GM12878 (cell line): ENCODE results near the gene TMEM163.

Experiments used
- CTCF ChIP-seq, 3 experiments: IDR thresholded peaks in 2 of 3; conservative IDR thresholded peaks in 1 of 3; 2 replicates each; pipeline ENCODE4 v1.5.1; 2011; ENCODE audit warnings: low read depth in 3 of 3, low read length in 3 of 3, mild to moderate bottlenecking in 3 of 3, control low read depth in 2 of 3, moderate library complexity in 2 of 3, inconsistent platforms in 1 of 3, mixed read lengths in 1 of 3; ENCODE audit not compliant: control insufficient read depth in 2 of 3, insufficient read depth in 1 of 3; ENCODE audit errors: extremely low read depth in 1 of 3
- EZH2 ChIP-seq: IDR thresholded peaks from 2 replicates; pipeline ENCODE4 v1.6.1; 2012; ENCODE audit warnings: low read depth, mild to moderate bottlenecking, control low read depth, inconsistent platforms, low read length, borderline replicate concordance; ENCODE audit not compliant: control insufficient read depth
- FOXK2 ChIP-seq: fragments of 450-650 bp; IDR thresholded peaks from 2 replicates; pipeline ENCODE4 v1.6.1; 2017; ENCODE audit warnings: mild to moderate bottlenecking, moderate library complexity
- IRF3 ChIP-seq: fragments of 450-650 bp; IDR thresholded peaks from 2 replicates; pipeline ENCODE4 v1.6.1; 2014; ENCODE audit warnings: mild to moderate bottlenecking
- PBX3 ChIP-seq: IDR thresholded peaks from 2 replicates; pipeline ENCODE4 v1.6.1; 2011; ENCODE audit warnings: mild to moderate bottlenecking, low read depth, low read length, moderate library complexity; ENCODE audit not compliant: insufficient replicate concordance
- PRDM15 ChIP-seq: fragments of 450-650 bp; formaldehyde crosslinking; IDR thresholded peaks from 2 replicates; pipeline ENCODE4 v1.4.0; 2020; ENCODE audit warnings: mild to moderate bottlenecking, moderate library complexity
- TAF1 ChIP-seq: IDR thresholded peaks from 2 replicates; pipeline ENCODE4 v1.6.1; 2011; ENCODE audit warnings: mild to moderate bottlenecking, low read depth, low read length, borderline replicate concordance
- TCF7 ChIP-seq: IDR thresholded peaks from 2 replicates; pipeline ENCODE4 v1.6.1; 2014; ENCODE audit warnings: antibody characterized with exemption, borderline replicate concordance
- USF1 ChIP-seq: IDR thresholded peaks from 2 replicates; pipeline ENCODE4 v1.6.1; 2011; ENCODE audit warnings: borderline replicate concordance, low read depth, mild to moderate bottlenecking, moderate library complexity, mixed read lengths, low read length; ENCODE audit not compliant: insufficient read depth; ENCODE audit errors: extremely low read length

- TF ChIP-seq EZH2, result no peak
- TF ChIP-seq PBX3, result no peak
- TF ChIP-seq CTCF (IDR thresholded peaks at IDR 0.05 in 2 of 3, conservative IDR thresholded peaks at IDR 0.05 in 1 of 3; ENCODE audit: control insufficient read depth in 2 of 3, extremely low read depth in 1 of 3, insufficient read depth in 1 of 3, low read depth in 3 of 3, low read length in 3 of 3), result no peak
- no peak for TF ChIP-seq PRDM15
- no peak for TF ChIP-seq USF1
- TF ChIP-seq TCF7, result no peak
- no peak for TF ChIP-seq IRF3
- TF ChIP-seq FOXK2, result no peak
- TF ChIP-seq TAF1, result no peak
These were observed 4.6 kb downstream of the TMEM163 start for GRCh38 chr2:134714228-134714627.
